ENCODE results near the gene MRTFB. TPM values are rescaled to one million over a fixed set of nuclear protein-coding genes. Genes with fewer than 3 reads are reported as not detected.
A peak's percentile ranks its signal among the peaks of the same experiment; 100 is the strongest.
"Not testable (repeated sequence)": the region's sequence is repeated elsewhere in the genome, so short reads cannot be mapped to it uniquely, and the experiment has no call there.

The MRTFB gene
- total RNA-seq, 4 donors from 2014 or later: 17.1 to 77.8 (median 21.9) TPM

DNA sequence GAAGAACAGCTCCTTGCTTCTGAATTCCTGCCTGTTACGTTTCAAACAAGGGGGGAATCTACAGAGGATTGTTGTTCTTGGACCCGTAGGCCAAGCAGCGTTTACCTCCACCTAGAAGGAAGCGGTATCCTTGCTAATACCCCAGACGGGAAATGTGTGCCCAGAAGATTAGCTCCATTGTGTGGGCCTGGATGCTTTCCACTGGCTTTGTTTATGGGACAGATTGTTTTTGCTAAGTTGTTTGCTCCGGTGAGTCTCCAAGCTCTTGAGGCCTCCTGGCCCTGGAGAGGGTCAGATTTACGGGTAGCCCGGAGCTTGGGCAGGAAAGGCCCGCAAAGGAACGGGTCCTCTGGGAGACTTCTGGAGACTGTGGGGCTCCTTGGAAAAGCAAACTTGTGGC lies 28.4 kb upstream of the MRTFB start:
- Histone ChIP-seq H3K9me3 (peaks cover 0 to 4% (median 0%) of the 10 kb centered on the region in 3 donors), H3K36me3 (no peaks in the 10 kb centered on the region), H3K4me3 (no peak overlapping the region), H3K27me3 (no peaks in the 10 kb centered on the region), H3K27ac (peak overlapping the region; percentile 0 to 71 (median 40)), H3K4me1 (peaks cover 0 to 18% (median 11%) of the 10 kb centered on the region in 3 donors)
- intact Hi-C loops (cut with DNase I): no loop called here
- TF ChIP-seq POLR2A (IDR thresholded peaks at IDR 0.05): no peak
- TF ChIP-seq, protein P1, sequence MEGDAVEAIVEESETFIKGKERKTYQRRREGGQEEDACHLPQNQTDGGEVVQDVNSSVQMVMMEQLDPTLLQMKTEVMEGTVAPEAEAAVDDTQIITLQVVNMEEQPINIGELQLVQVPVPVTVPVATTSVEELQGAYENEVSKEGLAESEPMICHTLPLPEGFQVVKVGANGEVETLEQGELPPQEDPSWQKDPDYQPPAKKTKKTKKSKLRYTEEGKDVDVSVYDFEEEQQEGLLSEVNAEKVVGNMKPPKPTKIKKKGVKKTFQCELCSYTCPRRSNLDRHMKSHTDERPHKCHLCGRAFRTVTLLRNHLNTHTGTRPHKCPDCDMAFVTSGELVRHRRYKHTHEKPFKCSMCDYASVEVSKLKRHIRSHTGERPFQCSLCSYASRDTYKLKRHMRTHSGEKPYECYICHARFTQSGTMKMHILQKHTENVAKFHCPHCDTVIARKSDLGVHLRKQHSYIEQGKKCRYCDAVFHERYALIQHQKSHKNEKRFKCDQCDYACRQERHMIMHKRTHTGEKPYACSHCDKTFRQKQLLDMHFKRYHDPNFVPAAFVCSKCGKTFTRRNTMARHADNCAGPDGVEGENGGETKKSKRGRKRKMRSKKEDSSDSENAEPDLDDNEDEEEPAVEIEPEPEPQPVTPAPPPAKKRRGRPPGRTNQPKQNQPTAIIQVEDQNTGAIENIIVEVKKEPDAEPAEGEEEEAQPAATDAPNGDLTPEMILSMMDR (IDR thresholded peaks at IDR 0.05): no peak
- DNase-seq: no peak
- WGBS, 2 donors: 22 to 44% methylated on average over 8 to 10 of the region's 10 CpGs

DNA sequence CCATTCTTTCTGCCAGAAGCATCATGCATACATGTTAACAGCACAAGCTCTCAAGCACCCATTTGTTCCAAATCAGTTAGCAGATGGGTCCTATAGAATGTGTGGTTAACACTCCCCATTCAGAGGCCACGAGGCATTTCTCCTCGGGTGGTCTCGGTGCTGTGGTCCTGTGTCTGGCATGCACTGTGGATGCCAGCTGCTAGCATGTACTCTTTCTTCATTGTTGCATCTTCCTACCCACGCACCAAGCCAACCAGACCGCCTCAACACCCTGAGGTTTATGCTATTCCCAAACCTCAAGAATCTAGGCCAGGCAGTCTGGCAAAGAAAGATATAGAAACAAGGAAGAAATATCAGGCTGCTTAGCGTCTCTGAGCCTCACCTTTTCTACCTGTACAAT lies 27.8 kb upstream of the MRTFB start:
- TF ChIP-seq, protein P1 (IDR thresholded peaks at IDR 0.05): no peak
- TF ChIP-seq POLR2A (IDR thresholded peaks at IDR 0.05): no peak
- Histone ChIP-seq H3K9me3 (peaks cover 0 to 4% (median 0%) of the 10 kb centered on the region in 3 donors), H3K27me3 (no peaks in the 10 kb centered on the region), H3K4me3 (no peak overlapping the region), H3K4me1 (peaks cover 0 to 18% (median 11%) of the 10 kb centered on the region in 3 donors), H3K36me3 (no peaks in the 10 kb centered on the region), H3K27ac (peak overlapping the region in 3 of 4 donors; percentile 0 to 71 (median 64))
- 76 to 80% methylated on average over 6 of the region's 6 CpGs for WGBS, 2 donors
- no peak for DNase-seq
- intact Hi-C loops (cut with DNase I): no loop called here

DNA sequence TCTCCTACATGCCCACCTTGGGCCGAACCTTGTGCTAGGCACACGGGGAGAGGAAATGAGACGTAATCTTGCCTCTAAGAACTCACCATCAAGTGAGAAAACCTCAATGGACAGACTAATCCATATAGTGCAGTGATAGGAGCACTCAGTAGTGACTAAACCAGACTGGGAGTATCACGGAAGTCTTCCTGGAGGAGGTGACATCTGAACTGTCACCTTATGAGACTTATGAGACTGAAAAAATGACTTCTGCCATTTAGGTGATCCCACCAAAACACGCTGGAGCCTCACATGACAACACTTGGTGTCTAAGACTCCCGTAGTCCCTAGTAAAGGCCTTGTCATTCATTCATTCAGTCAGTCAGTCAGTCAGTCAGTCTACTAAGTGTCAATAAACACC lies 27.3 kb upstream of the MRTFB start:
- WGBS, 2 donors: 93 to 100% methylated on average over 6 of the region's 6 CpGs
- peak overlapping the region in 2 of 4 donors; percentile 64 to 71 for H3K27ac ChIP-seq
- no peak for DNase-seq
- no peaks in the 10 kb centered on the region for H3K36me3 ChIP-seq
- H3K9me3 ChIP-seq: peaks cover 0 to 4% (median 0%) of the 10 kb centered on the region in 3 donors
- peaks cover 0 to 18% (median 11%) of the 10 kb centered on the region in 3 donors for H3K4me1 ChIP-seq
- no peak overlapping the region for H3K4me3 ChIP-seq
- intact Hi-C loops (cut with DNase I): no loop called here
- TF ChIP-seq POLR2A (IDR thresholded peaks at IDR 0.05): no peak
- TF ChIP-seq, protein P1 (IDR thresholded peaks at IDR 0.05): no peak
- H3K27me3 ChIP-seq: no peaks in the 10 kb centered on the region

DNA sequence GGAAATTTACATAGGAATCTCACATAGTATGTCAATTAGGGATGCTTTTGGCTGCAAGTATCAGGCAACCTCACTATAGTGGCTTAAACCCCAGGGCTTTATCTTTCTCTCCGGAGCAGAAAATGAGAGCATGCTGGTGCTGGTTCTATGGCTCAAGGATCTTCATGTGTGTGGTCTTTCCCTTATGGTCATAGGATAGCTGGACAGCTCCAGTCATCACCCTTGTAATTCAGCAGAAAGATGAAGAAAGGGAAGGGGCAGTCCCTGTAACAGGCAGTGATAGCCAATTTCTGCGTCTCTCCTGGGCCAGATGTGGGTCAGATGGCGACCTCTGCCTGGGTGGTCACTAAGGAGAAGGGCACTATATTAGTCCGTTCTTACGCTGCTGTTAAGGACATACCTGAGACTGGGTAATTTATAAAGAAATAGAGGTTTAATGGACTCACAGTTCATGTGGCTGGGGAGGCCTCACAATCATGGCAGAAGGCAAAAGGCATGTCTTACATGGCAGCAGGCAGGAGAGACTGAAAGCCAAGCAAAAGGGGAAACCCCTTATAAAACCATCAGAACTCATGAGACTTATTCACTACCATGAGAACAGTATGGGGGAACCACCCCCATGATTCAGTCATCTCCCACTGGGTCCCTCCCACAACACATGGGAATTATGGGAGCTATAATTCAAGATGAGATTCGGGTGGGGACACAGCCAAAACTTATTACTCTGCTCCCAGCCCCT lies 23.8 kb upstream of the MRTFB start:
- H3K27ac ChIP-seq; H3K36me3 ChIP-seq; H3K27me3 ChIP-seq; H3K4me3 ChIP-seq; H3K9me3 ChIP-seq; DNase-seq; intact Hi-C loops (cut with DNase I): not testable (repeated sequence)
- H3K4me1 ChIP-seq: peaks cover 0 to 16% (median 9%) of the 10 kb centered on the region in 3 donors
- 58 to 92% methylated on average over 2 to 6 of the region's 6 CpGs for WGBS, 2 donors

DNA sequence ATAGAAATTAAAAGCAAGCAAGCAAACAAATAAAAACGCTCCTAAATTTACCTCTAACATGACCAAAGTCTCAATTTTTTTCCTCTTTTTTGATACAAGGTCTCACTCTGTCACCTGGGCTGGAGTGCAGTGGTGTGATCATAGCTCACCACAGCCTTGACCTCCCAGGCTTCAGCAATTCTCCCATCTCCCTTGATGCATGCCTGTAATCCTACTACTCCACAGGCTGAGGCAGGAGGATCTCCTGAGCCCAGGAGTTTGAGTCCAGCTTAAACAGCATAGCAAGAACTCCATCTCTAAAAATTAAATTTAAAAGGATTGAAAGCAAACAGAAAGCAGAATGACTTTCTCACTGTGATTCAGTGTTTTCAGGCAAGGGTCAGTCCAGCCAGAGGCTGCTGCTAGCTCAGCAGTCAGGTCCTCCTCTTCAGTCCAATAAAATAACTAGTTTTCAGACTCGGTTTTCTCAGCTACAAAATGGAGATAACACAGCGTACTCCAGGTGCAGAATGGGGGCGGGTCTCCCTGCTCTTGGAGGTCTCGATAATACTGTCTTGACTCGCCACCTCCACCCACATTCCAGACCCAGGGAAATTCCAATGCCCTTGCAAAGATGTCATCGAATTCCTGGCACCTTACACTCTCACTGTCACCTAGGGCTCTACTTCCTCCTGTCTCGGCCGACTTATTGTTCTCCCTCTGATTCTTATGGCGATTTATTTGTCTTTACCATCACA lies 20.7 kb upstream of the MRTFB start:
- Histone ChIP-seq H3K4me1 (peaks cover 0 to 5% (median 0%) of the 10 kb centered on the region in 3 donors), H3K27me3 (no peaks in the 10 kb centered on the region), H3K36me3 (no peaks in the 10 kb centered on the region), H3K4me3 (peak overlapping the region in 1 of 4 donors; percentile 18), H3K9me3 (no peaks in the 10 kb centered on the region), H3K27ac (peak overlapping the region in 1 of 4 donors; percentile 32)
- 38 to 42% methylated on average over 10 of the region's 10 CpGs for WGBS, 2 donors
- intact Hi-C loops (cut with DNase I): no loop called here
- TF ChIP-seq POLR2A (IDR thresholded peaks at IDR 0.05): no peak
- TF ChIP-seq, protein P1 (IDR thresholded peaks at IDR 0.05): no peak
- no peak for DNase-seq
